Measurements from ENCODE around the gene MYH7. TPM values are rescaled to one million over a fixed set of nuclear protein-coding genes. Genes with fewer than 3 reads are reported as not detected.
"Not testable (repeated sequence)": the region's sequence is repeated elsewhere in the genome, so short reads cannot be mapped to it uniquely, and the experiment has no call there.

Gene MYH7
- total RNA-seq, 1 donor from 2014 or later, result 0.05 TPM

- H3K36me3 Mint-ChIP-seq (ENCODE audit: low read depth), result no peaks in the 10 kb centered on the region
- no peaks in the 10 kb centered on the region for H3K4me1 Mint-ChIP-seq (ENCODE audit: low read depth)
- no peak overlapping the region for H3K27ac Mint-ChIP-seq
- H3K4me3 Mint-ChIP-seq, result no peak overlapping the region
- no peak for DNase-seq (ENCODE audit: low spot score)
- peaks cover 6% of the 10 kb centered on the region for H3K27me3 Mint-ChIP-seq (ENCODE audit: insufficient read depth)
- intact Hi-C loops (cut with micrococcal nuclease), result no loop called here
- H3K9me3 Mint-ChIP-seq, result no peaks in the 10 kb centered on the region
Observed at GRCh38 chr14:23432102-23432925, 3.1 kb downstream of the MYH7 start.

- DNase-seq (ENCODE audit: low spot score), result no peak
- Mint-ChIP-seq H3K27ac (peak overlapping the region; percentile 6), H3K9me3 (no peaks in the 10 kb centered on the region), H3K4me3 (no peak overlapping the region), H3K27me3 (ENCODE audit: insufficient read depth) (peaks cover 6% of the 10 kb centered on the region), H3K4me1 (ENCODE audit: low read depth) (no peaks in the 10 kb centered on the region), H3K36me3 (ENCODE audit: low read depth) (no peaks in the 10 kb centered on the region)
- intact Hi-C loops (cut with micrococcal nuclease), result no loop called here
Observed at GRCh38 chr14:23431486-23431885, 4.0 kb downstream of the MYH7 start.

DNA sequence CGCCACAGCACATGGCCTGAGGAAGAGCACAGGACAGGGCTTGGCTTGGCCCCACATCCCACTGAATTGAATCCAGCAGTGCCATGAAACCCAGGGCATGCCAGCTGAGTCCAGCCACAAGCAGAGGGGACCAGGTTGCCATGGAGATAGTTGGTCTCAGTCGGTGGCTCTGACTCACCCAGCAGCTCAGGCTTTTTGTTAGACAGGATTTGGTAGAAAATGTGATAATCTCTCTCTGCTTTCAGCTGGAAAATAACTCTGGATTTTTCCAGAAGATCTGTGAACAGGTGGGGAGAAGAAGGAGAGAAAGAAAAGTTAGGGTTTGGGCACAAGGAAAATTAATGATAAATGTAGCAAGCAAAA, 4.8 kb downstream of the MYH7 start:
- DNase-seq (ENCODE audit: low spot score), result no peak
- H3K27me3 Mint-ChIP-seq (ENCODE audit: insufficient read depth), result peaks cover 6% of the 10 kb centered on the region
- no peaks in the 10 kb centered on the region for H3K9me3 Mint-ChIP-seq
- intact Hi-C loops (cut with micrococcal nuclease), result no loop called here
- H3K4me3 Mint-ChIP-seq, result no peak overlapping the region
- H3K4me1 Mint-ChIP-seq (ENCODE audit: low read depth), result no peaks in the 10 kb centered on the region
- H3K36me3 Mint-ChIP-seq (ENCODE audit: low read depth), result no peaks in the 10 kb centered on the region
- no peak overlapping the region for H3K27ac Mint-ChIP-seq

DNA sequence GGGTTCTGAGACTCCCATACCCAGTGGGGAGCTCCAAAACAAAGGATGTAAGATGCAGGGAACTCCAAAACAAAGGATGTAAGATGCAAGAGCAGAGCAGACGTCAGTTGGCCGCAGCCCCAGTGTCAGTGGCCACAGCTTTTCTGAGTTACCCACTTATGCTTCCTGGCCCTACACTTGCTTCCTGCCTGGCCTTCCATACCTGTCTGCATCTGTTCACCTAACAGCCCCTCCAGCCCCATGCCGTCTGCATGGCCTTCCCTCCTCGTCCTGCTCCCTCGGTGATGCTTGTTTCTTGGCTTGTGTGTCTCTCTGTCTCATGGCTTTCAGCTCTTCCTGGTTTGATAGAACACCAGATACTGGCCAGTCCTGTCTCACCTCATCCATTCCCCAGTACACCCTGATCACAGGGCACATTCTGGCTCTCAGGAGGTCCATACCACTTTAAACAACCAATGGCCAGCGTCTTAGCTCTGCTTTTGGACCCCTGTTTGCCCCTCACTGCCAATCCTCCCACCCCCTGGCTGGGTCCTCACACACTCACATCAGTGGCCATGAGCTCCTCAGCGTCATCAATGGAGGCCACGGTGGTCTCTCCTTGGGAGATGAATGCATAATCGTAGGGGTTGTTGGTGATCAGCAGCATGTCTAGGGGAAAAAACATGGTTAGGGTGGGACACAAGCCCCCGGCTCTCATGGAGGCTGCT, 5.3 kb downstream of the MYH7 start:
- Mint-ChIP-seq H3K9me3 (no peaks in the 10 kb centered on the region), H3K4me1 (ENCODE audit: low read depth) (no peaks in the 10 kb centered on the region), H3K36me3 (ENCODE audit: low read depth) (no peaks in the 10 kb centered on the region), H3K4me3 (no peak overlapping the region), H3K27ac (no peak overlapping the region), H3K27me3 (ENCODE audit: insufficient read depth) (peaks cover 6% of the 10 kb centered on the region)
- intact Hi-C loops (cut with micrococcal nuclease), result no loop called here
- no peak for DNase-seq (ENCODE audit: low spot score)

DNA sequence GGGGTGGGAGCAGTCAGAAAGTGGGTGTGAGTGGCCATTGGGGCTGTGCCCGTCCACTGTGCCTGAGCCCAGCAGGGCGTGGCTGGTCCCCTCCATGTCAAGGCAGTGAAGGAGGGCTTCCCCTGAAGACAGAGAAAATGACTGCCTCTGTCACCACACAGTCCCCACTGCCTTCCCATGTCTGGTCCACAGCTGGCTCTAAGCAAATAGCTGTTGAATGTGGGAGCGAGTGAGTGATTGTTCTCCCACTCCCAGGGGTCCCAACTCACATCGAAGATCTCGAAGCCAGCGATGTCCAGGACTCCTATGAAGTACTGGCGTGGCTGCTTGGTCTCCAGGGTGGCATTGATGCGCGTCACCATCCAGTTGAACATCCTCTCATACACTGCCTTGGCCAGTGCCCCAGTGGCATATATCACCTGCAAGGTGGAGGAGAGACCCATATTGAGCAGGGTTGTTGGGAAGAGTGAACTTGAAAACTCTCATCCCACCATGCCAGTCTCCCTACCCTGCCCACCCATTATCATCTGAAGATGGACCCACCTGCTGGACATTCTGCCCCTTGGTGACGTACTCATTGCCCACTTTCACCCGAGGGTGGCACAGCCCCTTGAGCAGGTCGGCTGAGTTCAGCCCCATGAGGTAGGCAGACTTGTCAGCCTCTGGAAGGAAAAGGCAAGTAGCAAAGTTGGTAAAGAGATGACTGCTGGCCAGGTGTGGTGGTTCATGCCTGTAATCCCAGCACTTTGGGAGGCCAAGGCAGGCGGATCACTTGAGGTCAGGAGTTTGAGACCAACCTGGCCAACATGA, 6.6 kb downstream of the MYH7 start:
- H3K27ac Mint-ChIP-seq, result no peak overlapping the region
- no peak overlapping the region for H3K4me3 Mint-ChIP-seq
- no peaks in the 10 kb centered on the region for H3K36me3 Mint-ChIP-seq (ENCODE audit: low read depth)
- no peaks in the 10 kb centered on the region for H3K4me1 Mint-ChIP-seq (ENCODE audit: low read depth)
- DNase-seq (ENCODE audit: low spot score), result no peak
- intact Hi-C loops (cut with micrococcal nuclease), result no loop called here
- peaks cover 2% of the 10 kb centered on the region for H3K27me3 Mint-ChIP-seq (ENCODE audit: insufficient read depth)
- no peaks in the 10 kb centered on the region for H3K9me3 Mint-ChIP-seq

DNA sequence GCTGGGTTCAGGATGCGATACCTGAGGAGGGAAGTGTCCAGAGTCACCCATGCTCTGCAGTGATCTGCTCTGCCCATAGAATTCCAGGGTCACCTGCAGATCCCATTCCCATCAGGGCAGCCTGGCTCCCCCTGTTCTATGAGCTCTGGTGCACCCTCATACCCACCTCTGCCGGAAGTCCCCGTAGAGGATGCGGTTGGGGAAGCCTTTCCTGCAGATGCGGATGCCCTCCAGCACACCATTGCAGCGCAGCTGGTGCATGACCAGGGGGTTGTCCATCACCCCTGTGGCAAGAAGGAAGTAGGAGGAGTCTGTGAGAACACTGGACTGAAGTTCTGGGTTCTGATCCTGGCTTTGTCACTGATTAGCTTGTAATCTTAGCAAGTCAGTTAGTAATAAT, 9.7 kb downstream of the MYH7 start:
- H3K36me3 Mint-ChIP-seq (ENCODE audit: low read depth); DNase-seq (ENCODE audit: low spot score); H3K27ac Mint-ChIP-seq; intact Hi-C loops (cut with micrococcal nuclease); H3K27me3 Mint-ChIP-seq (ENCODE audit: insufficient read depth); H3K4me3 Mint-ChIP-seq; H3K9me3 Mint-ChIP-seq: not testable (repeated sequence)
- peaks cover 15% of the 10 kb centered on the region for H3K4me1 Mint-ChIP-seq (ENCODE audit: low read depth)

- no peaks in the 10 kb centered on the region for H3K27me3 Mint-ChIP-seq (ENCODE audit: insufficient read depth)
- DNase-seq (ENCODE audit: low spot score), result no peak
- peaks cover 21% of the 10 kb centered on the region for H3K4me1 Mint-ChIP-seq (ENCODE audit: low read depth)
- H3K9me3 Mint-ChIP-seq, result no peaks in the 10 kb centered on the region
- no peaks in the 10 kb centered on the region for H3K36me3 Mint-ChIP-seq (ENCODE audit: low read depth)
- no peak overlapping the region for H3K27ac Mint-ChIP-seq
- no peak overlapping the region for H3K4me3 Mint-ChIP-seq
- intact Hi-C loops (cut with micrococcal nuclease), result no loop called here
Observed at GRCh38 chr14:23425169-23425568, 10.3 kb downstream of the MYH7 start.

GRCh38 chr14:23423657-23424056, 11.8 kb downstream of the MYH7 start:
- intact Hi-C loops (cut with micrococcal nuclease), result no loop called here
- no peak overlapping the region for H3K27ac Mint-ChIP-seq

DNA sequence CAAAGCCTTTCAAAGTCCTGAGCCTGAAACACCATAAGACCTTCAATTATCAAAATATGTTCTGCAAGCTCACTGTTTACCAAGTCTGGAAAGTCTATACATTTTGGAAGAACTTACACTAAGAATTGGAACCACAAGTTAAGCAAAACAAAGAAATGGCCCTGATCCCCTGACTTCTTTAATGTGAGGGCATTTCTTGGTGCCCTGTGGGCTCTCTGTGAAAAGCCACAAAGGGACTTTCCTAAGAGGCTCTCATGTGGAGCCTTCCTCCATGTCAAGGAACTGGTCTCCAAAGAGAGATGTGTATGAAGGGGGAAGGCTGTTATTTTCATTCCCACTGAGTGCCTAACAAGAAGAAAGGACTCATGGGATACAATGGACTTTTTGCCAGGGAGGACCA, 13.9 kb downstream of the MYH7 start:
- intact Hi-C loops (cut with micrococcal nuclease), result no loop called here
- Mint-ChIP-seq H3K27me3 (ENCODE audit: insufficient read depth) (peaks cover 1% of the 10 kb centered on the region), H3K36me3 (ENCODE audit: low read depth) (no peaks in the 10 kb centered on the region), H3K9me3 (no peaks in the 10 kb centered on the region), H3K4me3 (peak overlapping the region; percentile 24), H3K27ac (peak overlapping the region; percentile 89), H3K4me1 (ENCODE audit: low read depth) (peaks cover 23% of the 10 kb centered on the region)
- DNase-seq (ENCODE audit: low spot score), result peak; percentile 35

More at GRCh38 chr14:23423657-23424056, 11.8 kb downstream of the MYH7 start:
- no peaks in the 10 kb centered on the region for H3K36me3 Mint-ChIP-seq (ENCODE audit: low read depth)
- H3K4me1 Mint-ChIP-seq (ENCODE audit: low read depth), result peaks cover 23% of the 10 kb centered on the region
- peaks cover 1% of the 10 kb centered on the region for H3K27me3 Mint-ChIP-seq (ENCODE audit: insufficient read depth)
- DNase-seq (ENCODE audit: low spot score), result no peak
- no peak overlapping the region for H3K4me3 Mint-ChIP-seq
- no peaks in the 10 kb centered on the region for H3K9me3 Mint-ChIP-seq

- H3K4me1 Mint-ChIP-seq (ENCODE audit: low read depth), result peaks cover 23% of the 10 kb centered on the region
- H3K27ac Mint-ChIP-seq; H3K4me3 Mint-ChIP-seq; H3K36me3 Mint-ChIP-seq (ENCODE audit: low read depth); intact Hi-C loops (cut with micrococcal nuclease); DNase-seq (ENCODE audit: low spot score); H3K9me3 Mint-ChIP-seq; H3K27me3 Mint-ChIP-seq (ENCODE audit: insufficient read depth): not testable (repeated sequence)
Observed at GRCh38 chr14:23419646-23420045, 15.8 kb downstream of the MYH7 start.

- DNase-seq (ENCODE audit: low spot score), result no peak
- Mint-ChIP-seq H3K9me3 (no peaks in the 10 kb centered on the region), H3K27ac (no peak overlapping the region), H3K4me1 (ENCODE audit: low read depth) (peaks cover 23% of the 10 kb centered on the region), H3K36me3 (ENCODE audit: low read depth) (no peaks in the 10 kb centered on the region), H3K27me3 (ENCODE audit: insufficient read depth) (peaks cover 4% of the 10 kb centered on the region), H3K4me3 (no peak overlapping the region)
- intact Hi-C loops (cut with micrococcal nuclease), result no loop called here
Observed at GRCh38 chr14:23418021-23418420, 17.4 kb downstream of the MYH7 start.

GRCh38 chr14:23417269-23417668, 18.2 kb downstream of the MYH7 start:
- H3K36me3 Mint-ChIP-seq (ENCODE audit: low read depth); H3K9me3 Mint-ChIP-seq; H3K4me3 Mint-ChIP-seq; DNase-seq (ENCODE audit: low spot score); H3K27me3 Mint-ChIP-seq (ENCODE audit: insufficient read depth); intact Hi-C loops (cut with micrococcal nuclease); H3K27ac Mint-ChIP-seq: not testable (repeated sequence)
- H3K4me1 Mint-ChIP-seq (ENCODE audit: low read depth), result peaks cover 23% of the 10 kb centered on the region

GRCh38 chr14:23416801-23417200, 18.7 kb downstream of the MYH7 start:
- no peak overlapping the region for H3K4me3 Mint-ChIP-seq
- DNase-seq (ENCODE audit: low spot score), result no peak
- no peak overlapping the region for H3K27ac Mint-ChIP-seq
- peaks cover 18% of the 10 kb centered on the region for H3K4me1 Mint-ChIP-seq (ENCODE audit: low read depth)
- H3K9me3 Mint-ChIP-seq, result no peaks in the 10 kb centered on the region
- no peaks in the 10 kb centered on the region for H3K36me3 Mint-ChIP-seq (ENCODE audit: low read depth)
- peaks cover 6% of the 10 kb centered on the region for H3K27me3 Mint-ChIP-seq (ENCODE audit: insufficient read depth)
- intact Hi-C loops (cut with micrococcal nuclease), result no loop called here
